GM19397 (cell line): Measurements from ENCODE around the gene ABI2.
A peak's percentile ranks its signal among the peaks of the same experiment; 100 is the strongest.

Experiments
- ATAC-seq: cut with Tn5 transposase; IDR thresholded peaks from one replicate; pipeline ENCODE4 v1.9.1; 2021; ENCODE audit warnings: mild to moderate bottlenecking, moderate library complexity; ENCODE audit not compliant: unreplicated experiment

Gene ABI2

DNA sequence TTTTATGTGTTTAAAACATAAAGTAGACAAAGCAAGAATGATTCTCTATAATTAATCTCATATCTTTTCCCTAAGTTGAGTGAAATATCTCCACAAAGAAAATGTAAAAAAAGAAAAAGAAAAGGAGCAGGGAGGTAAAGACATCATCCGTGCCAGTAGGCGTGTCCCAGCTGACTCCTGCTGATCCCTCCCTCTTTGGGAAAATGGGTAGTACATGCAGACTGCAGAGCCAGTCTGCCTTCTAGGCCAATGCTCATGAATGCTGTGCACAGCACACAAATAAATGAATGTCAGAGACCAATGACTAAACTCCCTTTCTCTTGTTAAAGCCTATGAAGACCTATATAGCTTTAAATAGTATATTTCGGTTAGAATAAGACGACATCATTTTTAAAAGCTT, 142.2 kb downstream of the ABI2 start:
- ATAC-seq = no peak

DNA sequence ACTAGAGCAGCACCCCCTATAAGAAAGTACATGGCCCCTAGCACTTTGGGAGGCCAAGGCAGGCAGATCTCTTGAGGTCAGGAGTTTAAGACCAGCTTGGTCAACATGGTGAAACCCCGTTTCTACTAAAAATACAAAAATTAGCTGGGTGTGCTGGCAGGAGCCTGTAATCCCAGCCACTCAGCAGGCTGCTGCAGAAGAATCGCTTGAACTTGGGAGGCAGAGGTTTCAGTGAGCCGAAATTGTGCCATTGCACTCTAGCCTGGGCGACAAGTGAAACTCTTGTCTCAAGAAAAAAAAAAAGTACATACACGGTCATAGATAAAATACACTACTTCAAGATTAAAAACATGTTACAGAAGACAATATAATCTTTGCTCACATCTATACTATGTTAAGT, 143.1 kb downstream of the ABI2 start:
- no peak for ATAC-seq

DNA sequence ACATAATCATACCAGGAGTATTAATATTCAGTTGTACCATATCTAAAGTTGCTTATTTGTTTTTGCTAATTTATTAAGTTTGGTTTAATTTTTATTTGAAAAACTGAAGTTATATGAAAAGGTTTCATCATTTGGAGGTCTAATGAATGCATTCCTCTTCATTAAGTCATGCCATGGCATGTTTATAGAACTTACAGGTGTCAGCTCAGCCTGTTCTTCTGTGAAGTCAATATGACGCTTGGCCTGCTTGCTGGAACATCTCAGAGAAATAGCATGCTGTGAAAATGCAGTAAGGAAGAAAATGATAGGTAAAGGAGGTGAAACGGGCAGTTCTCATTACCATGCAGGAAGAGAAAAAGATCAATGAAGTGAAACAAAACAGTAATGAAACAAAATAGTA, 148.7 kb downstream of the ABI2 start:
- ATAC-seq = no peak

DNA sequence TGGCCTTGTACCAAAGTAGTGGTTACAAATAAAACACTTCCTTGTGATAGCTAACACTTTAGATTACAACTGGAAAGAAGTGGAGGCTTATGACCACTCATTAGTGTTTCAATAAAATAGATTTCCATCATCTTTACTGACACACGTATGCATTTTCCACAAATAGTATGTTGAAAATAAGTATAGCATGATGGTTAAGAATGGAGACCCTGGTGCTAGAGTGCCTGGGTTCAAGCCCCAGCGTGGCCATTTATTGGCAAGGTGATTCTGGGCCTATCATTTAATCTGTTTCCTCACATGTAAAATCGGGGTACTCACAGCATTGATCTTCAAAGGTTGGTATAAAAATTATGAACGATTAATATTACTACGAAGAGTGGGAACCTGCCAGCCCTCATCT, 152.4 kb downstream of the ABI2 start:
- ATAC-seq = no peak

DNA sequence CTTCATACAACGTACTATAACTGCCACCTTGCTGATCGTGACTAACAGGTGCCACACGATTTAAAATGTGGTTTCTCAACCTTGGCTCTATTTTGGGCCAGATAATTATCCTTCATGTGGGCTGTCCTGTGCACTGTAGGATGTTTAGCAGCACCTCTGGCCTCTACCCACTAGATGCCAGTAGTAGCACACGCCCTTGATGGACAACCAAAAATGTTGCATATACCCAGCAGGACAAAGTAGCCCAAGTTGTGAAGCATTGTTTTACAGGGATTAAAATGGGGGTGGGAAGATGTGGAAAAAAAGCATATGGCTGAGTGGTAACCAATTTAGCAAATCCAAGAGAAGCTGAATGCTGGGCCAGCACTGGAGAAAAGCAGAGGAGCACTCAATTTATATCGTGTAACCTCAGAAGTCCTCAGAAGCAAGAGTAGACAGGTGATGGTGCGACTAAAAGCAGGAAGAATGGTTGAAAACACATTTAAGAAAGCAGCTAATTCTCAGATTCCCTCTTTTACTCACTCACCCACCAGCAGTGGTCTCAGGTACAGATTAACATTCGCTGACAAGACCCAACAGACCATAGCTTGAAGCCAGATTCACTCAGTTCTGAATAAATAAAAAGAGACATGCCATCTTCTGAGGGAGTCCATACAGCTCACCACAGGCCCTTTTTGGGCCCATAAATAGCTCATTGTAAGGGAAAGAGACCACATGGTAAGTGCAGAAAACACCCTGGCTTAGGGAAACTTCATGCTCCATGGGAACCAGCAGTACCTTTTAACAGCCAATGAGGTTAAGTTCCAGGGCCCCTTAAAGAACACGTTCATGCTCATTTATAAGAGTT, 156.3 kb downstream of the ABI2 start:
- peak; percentile 60 for ATAC-seq

DNA sequence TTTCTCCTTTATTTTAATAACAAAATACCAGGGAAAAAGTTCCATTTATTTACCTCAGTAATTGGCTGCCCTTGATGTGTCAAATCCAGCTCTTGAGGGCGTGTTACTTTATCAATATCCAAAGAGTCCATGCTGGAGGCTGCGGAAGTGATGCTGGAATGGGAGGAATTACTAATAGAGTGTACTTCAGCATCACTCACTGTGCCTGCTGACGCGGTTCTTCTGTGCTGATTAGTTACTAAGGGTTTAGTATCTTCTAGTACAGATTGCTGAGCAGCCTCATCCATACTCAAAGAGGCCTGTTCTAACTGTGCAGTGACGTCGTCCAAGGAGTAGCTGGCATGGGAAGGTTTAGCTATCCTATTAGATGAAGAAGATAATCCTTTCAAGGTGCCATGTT, 161.3 kb downstream of the ABI2 start:
- ATAC-seq = no peak

DNA sequence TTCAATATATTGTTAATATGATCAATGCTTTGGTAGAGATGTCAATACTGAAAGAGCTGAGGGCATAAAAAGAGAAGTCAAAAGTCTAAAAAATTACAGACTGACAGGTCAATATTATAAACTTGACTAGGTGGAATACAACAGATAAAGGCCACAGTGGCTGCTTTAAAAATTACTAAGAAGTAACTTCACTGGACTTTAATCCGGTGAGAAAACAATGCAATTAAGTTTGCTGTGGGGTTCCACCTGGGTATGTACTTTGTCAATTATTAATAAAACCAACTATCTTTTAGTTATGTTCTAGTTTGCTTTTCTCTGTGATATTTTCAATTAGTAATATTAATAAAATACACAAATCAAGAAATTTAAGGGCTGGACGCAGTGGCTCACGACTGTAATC, 162.2 kb downstream of the ABI2 start:
- no peak for ATAC-seq

DNA sequence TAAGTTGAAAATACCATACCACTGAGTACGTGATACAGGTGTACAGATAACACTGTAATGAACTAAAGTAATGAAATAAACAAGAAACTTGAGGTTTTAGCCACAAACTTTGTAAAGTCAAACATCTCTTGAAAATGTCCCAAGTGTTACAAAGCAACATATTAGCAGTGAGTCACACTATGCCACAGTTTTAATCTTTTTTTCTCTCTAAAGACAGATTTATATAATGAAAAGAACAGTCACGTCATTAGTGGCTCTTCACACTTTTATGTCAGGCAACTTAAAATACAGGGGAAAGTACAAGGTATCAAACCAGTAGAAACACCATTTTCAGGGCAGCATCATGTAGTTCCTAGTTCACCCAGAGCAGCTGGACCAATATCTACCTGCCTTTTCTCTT, 164.8 kb downstream of the ABI2 start:
- no peak for ATAC-seq
